Right lobe of liver (tissue), 4 donors: ENCODE results near the gene GALNT11.

ENCODE experiments used
- POLR2A ChIP-seq: fragments of 450-650 bp; IDR thresholded peaks from one replicate; pipeline ENCODE4 v1.6.1; 2017; ENCODE audit warnings: antibody characterized with exemption, mild to moderate bottlenecking
- TF ChIP-seq, protein P1 (sequence below), 4 donors: fragments of 200-600 bp in 3 of 4; fragments of 450-650 bp in 1 of 4; IDR thresholded peaks; one replicate each; pipeline versions ENCODE4 v1.5.1 to v1.8.0; 2016 to 2022; ENCODE audit warnings: antibody characterized with exemption in 4 of 4, mild to moderate bottlenecking in 2 of 4
- donor health status: DM: no; HTN: no; CAD: no.
- donor health status: DM: no; HTN: no; CAD: no.
- donor health status: DM: no; HTN: yes; CAD: no.

- TF ChIP-seq, protein P1, sequence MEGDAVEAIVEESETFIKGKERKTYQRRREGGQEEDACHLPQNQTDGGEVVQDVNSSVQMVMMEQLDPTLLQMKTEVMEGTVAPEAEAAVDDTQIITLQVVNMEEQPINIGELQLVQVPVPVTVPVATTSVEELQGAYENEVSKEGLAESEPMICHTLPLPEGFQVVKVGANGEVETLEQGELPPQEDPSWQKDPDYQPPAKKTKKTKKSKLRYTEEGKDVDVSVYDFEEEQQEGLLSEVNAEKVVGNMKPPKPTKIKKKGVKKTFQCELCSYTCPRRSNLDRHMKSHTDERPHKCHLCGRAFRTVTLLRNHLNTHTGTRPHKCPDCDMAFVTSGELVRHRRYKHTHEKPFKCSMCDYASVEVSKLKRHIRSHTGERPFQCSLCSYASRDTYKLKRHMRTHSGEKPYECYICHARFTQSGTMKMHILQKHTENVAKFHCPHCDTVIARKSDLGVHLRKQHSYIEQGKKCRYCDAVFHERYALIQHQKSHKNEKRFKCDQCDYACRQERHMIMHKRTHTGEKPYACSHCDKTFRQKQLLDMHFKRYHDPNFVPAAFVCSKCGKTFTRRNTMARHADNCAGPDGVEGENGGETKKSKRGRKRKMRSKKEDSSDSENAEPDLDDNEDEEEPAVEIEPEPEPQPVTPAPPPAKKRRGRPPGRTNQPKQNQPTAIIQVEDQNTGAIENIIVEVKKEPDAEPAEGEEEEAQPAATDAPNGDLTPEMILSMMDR (IDR thresholded peaks at IDR 0.05): no peak
- TF ChIP-seq POLR2A: no peak
Measured at GRCh38 chr7:152090747-152091146, 65.3 kb downstream of the GALNT11 start.
